Kidney (tissue), 14 donors: ENCODE measurements around the gene CDC14A. TPM values are rescaled to one million over a fixed set of nuclear protein-coding genes. Genes with fewer than 3 reads are reported as not detected.

Source experiments
- DNase-seq, 5 donors: peaks; one replicate each; pipeline ENCODE4 v3.0.0-alpha.2; 2013 to 2020
- FAIRE-seq: peaks from 2 replicates; lab custom pipeline; 2012; peaks lifted over from hg19 to GRCh38; lab: Jason Lieb, UNC
- H3K27ac ChIP-seq, 2 donors: one replicate each; pipeline ENCODE4 v1.7.0; 2013; ENCODE audit warnings: low read depth in 2 of 2, low read length in 2 of 2, inconsistent platforms in 1 of 2
- H3K27me3 ChIP-seq: one replicate; pipeline ENCODE4 v1.7.1; 2013; ENCODE audit warnings: low read length, inconsistent platforms; ENCODE audit not compliant: control insufficient read depth, insufficient read depth
- H3K36me3 ChIP-seq, 3 donors: one replicate each; pipeline versions ENCODE4 v1.7.0 to v1.7.1; 2013; ENCODE audit warnings: low read length in 3 of 3, control low read depth in 1 of 3, inconsistent platforms in 1 of 3; ENCODE audit not compliant: insufficient read depth in 3 of 3, control insufficient read depth in 2 of 3
- H3K4me1 ChIP-seq, 3 donors: one replicate each; pipeline versions ENCODE4 v1.7.0 to v1.7.1; 2013; ENCODE audit warnings: low read length in 3 of 3, inconsistent platforms in 1 of 3, low read depth in 1 of 3; ENCODE audit not compliant: control insufficient read depth in 2 of 3, insufficient read depth in 2 of 3
- H3K4me3 ChIP-seq, 3 donors: one replicate each; pipeline versions ENCODE4 v1.7.0 to v1.8.1; 2013; ENCODE audit warnings: low read length in 3 of 3, control low read depth in 1 of 3, inconsistent platforms in 1 of 3
- H3K9ac ChIP-seq, 3 donors: one replicate each; pipeline versions ENCODE4 v1.7.0 to v1.7.1; 2013; ENCODE audit warnings: low read length in 3 of 3, control low read depth in 1 of 3, inconsistent platforms in 1 of 3
- H3K9me3 ChIP-seq, 3 donors: one replicate each; pipeline versions ENCODE4 v1.7.0 to v1.7.1; 2013; ENCODE audit warnings: low read length in 3 of 3, control low read depth in 1 of 3, inconsistent platforms in 1 of 3; ENCODE audit not compliant: control insufficient read depth in 2 of 3, insufficient read depth in 1 of 3
- CTCF ChIP-seq: IDR thresholded peaks from 3 replicates; pipeline ENCODE4 v1.5.1; 2012; ENCODE audit warnings: mild to moderate bottlenecking, moderate library complexity, borderline replicate concordance; ENCODE audit not compliant: insufficient read depth; ENCODE audit errors: extremely low read depth
- intact Hi-C: fragments of 100-400 bp; cut with DNase I; formaldehyde crosslinking; loops from one replicate; pipeline ENCODE4 v1.11.1; 2022
- polyA plus RNA-seq: library from polyadenylated mRNA; stranded (reverse); fragments of 350-450 nt; fragmentation: Illumina TruSeq; extraction: RNeasy Lipid Tissue Mini Kit (QIAGEN cat#74804); gene quantifications from one replicate; pipeline ENCODE4 v1.2.3, GENCODE V29; 2014; ENCODE audit warnings: low read depth, low replicate concordance; ENCODE audit not compliant: insufficient read depth
- total RNA-seq: library from RNA; stranded (reverse); fragmentation: NEBNext Ultra II Directional; extraction: Animal tissue kit (Norgen Biotek cat#: 25700); gene quantifications from one replicate; pipeline ENCODE4 v1.2.1, GENCODE V29; 2021
- donor health status: control.
- donor health status: control.
- donor health status: control.
- donor health status: control.
- donor health status: control.
- donor health status: DM: yes; HTN: yes; CAD: no.
- donor health status: Normal renal cell carcinoma (clear cell type).

Gene CDC14A
- total and polyA plus RNA-seq, 2 donors from 2014 or later, result 4.7 to 11.9 TPM

- no peaks in the 10 kb centered on the region for H3K4me1 ChIP-seq
- no peak overlapping the region for H3K4me3 ChIP-seq
- DNase-seq (no peak), FAIRE-seq (no peak)
- H3K27me3 ChIP-seq, result no peaks in the 10 kb centered on the region
- no peaks in the 10 kb centered on the region for H3K36me3 ChIP-seq
- H3K9me3 ChIP-seq, result no peaks in the 10 kb centered on the region
- intact Hi-C loops, result no loop called here
- H3K27ac ChIP-seq, result no peak overlapping the region
- H3K9ac ChIP-seq, result no peak overlapping the region
- TF ChIP-seq CTCF, result no peak
Observed at GRCh38 chr1:100433563-100433962, 81.3 kb downstream of the CDC14A start.

- FAIRE-seq, result no peak
Observed at GRCh38 chr1:100434831-100435230, 82.5 kb downstream of the CDC14A start.

GRCh38 chr1:100438375-100438774 lies 86.1 kb downstream of the CDC14A start:
- no peak for FAIRE-seq
- H3K27ac ChIP-seq, result no peak overlapping the region

More at GRCh38 chr1:100434831-100435230, 82.5 kb downstream of the CDC14A start:
- Histone ChIP-seq H3K27me3 (no peaks in the 10 kb centered on the region), H3K36me3 (no peaks in the 10 kb centered on the region), H3K9ac (no peak overlapping the region), H3K4me3 (no peak overlapping the region), H3K27ac (no peak overlapping the region), H3K4me1 (no peaks in the 10 kb centered on the region), H3K9me3 (no peaks in the 10 kb centered on the region)
- DNase-seq, result no peak
- intact Hi-C loops, result no loop called here
- no peak for TF ChIP-seq CTCF

More at GRCh38 chr1:100438375-100438774, 86.1 kb downstream of the CDC14A start:
- Histone ChIP-seq H3K4me3 (no peak overlapping the region), H3K36me3 (no peaks in the 10 kb centered on the region), H3K27me3 (no peaks in the 10 kb centered on the region), H3K9ac (no peak overlapping the region), H3K4me1 (no peaks in the 10 kb centered on the region), H3K9me3 (no peaks in the 10 kb centered on the region)
- intact Hi-C loops, result no loop called here
- no peak for DNase-seq
- no peak for TF ChIP-seq CTCF
